Fibroblast of the aortic adventitia (primary cell): ENCODE results near the gene MYH9. TPM values are rescaled to one million over a fixed set of nuclear protein-coding genes. Genes with fewer than 3 reads are reported as not detected.

ENCODE experiments used
- DNase-seq: peaks from one replicate; pipeline ENCODE4 v3.0.0-alpha.2; 2010; ENCODE audit warnings: low read depth
- H3K4me3 ChIP-seq: 2 replicates; pipeline ENCODE4 v1.5.1; 2011; ENCODE audit warnings: low read depth, mild to moderate bottlenecking, control low read depth, low read length, moderate library complexity
- total RNA-seq: library from RNA; depleted of rRNA; stranded (reverse); fragments of >200 nt; gene quantifications from 2 replicates; pipeline ENCODE4 v1.2.3, GENCODE V29; 2012; ENCODE audit warnings: low replicate concordance
- TF ChIP-seq, protein P1 (sequence below): IDR thresholded peaks from 2 replicates; pipeline ENCODE4 v1.5.1; 2011; ENCODE audit warnings: mild to moderate bottlenecking, low read length, control low read depth, inconsistent platforms; ENCODE audit not compliant: insufficient read depth

Gene MYH9
- total RNA-seq, 1 donor = 339 TPM

- no peak for DNase-seq
- H3K4me3 ChIP-seq = no peak overlapping the region
- TF ChIP-seq, protein P1, sequence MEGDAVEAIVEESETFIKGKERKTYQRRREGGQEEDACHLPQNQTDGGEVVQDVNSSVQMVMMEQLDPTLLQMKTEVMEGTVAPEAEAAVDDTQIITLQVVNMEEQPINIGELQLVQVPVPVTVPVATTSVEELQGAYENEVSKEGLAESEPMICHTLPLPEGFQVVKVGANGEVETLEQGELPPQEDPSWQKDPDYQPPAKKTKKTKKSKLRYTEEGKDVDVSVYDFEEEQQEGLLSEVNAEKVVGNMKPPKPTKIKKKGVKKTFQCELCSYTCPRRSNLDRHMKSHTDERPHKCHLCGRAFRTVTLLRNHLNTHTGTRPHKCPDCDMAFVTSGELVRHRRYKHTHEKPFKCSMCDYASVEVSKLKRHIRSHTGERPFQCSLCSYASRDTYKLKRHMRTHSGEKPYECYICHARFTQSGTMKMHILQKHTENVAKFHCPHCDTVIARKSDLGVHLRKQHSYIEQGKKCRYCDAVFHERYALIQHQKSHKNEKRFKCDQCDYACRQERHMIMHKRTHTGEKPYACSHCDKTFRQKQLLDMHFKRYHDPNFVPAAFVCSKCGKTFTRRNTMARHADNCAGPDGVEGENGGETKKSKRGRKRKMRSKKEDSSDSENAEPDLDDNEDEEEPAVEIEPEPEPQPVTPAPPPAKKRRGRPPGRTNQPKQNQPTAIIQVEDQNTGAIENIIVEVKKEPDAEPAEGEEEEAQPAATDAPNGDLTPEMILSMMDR = no peak
Measured at GRCh38 chr22:36305813-36306212, 82.0 kb downstream of the MYH9 start.

GRCh38 chr22:36304429-36304828 lies 83.3 kb downstream of the MYH9 start:
- TF ChIP-seq, protein P1 = no peak
- H3K4me3 ChIP-seq = no peak overlapping the region
- DNase-seq = no peak

DNA sequence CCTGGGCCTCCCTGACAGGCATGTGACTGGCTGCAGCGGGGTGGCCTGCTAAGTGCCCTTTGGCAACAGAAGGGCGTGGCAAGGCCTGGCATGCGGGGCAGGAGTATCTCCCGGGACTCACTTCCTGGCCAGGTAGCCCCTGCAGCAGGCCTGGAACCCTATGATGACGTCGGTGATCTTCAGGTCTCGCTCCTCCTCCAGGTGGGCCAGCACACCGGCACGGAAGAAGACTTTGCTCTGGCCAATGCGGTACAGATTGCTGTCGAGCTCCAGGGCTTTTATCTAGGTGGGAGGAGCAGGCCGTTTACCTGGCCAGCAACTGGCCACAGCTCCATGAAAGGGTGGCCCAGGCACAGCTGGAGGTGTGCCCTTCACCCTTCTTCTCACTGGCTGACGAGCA lies 83.9 kb downstream of the MYH9 start:
- TF ChIP-seq, protein P1 = no peak

GRCh38 chr22:36303115-36303467 lies 84.7 kb downstream of the MYH9 start:
- no peak overlapping the region for H3K4me3 ChIP-seq
- TF ChIP-seq, protein P1 = no peak
- DNase-seq = no peak

More for the DNA sequence above, 83.9 kb downstream of the MYH9 start:
- DNase-seq = no peak
- no peak overlapping the region for H3K4me3 ChIP-seq

DNA sequence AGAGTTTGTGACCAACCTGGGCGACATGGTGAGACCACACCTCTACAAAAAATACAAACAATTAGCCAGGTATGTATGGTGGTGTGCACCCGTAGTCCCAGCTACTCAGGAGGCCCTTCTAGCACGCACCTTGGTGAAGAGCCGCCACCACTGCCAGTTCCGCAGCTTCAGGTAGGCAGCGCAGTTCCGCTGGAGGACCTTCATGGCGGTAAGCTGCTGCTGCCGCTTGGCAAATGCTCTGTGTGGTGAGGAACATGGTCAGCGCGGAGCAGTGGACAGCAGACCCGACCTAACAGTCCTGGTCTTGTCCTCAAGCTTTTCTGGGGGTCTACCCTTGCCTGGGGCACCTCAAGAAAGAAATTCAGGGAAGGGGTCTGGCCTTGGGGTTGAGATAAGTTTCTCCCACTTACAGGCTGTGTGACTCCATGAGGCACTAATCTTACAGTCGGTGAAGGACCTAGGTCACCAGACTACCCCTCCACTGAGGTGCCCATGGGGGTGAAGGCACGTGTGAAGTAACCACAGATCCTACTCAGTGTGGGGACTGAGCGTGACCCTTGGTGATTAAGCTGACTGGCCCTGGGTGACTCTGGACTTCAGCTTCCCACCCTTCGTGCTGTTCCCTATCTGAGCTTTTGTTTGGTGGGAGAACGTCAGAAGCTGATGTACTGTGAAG lies 85.2 kb downstream of the MYH9 start:
- DNase-seq = no peak
- H3K4me3 ChIP-seq = no peak overlapping the region
- TF ChIP-seq, protein P1 = no peak

DNA sequence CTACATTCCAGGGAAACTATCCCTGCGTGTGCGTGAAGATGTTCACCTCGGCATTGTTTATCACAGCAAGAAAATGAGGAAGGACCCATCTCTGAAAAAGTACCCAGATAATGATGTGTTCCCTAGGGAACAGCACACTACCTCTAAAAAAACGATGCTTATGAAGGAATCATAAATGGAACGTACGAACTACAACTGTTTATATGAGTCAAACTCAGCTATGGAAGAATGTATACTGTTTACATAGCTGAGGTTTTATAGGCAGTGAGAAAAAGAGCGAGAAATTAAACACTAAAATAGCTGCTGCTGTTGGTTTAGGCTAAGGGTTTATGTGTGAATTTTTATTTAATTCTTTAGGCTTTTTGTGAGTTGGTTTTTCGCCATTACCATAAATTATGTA lies 85.9 kb downstream of the MYH9 start:
- peak; percentile 15 for DNase-seq
- H3K4me3 ChIP-seq = no peak overlapping the region
- TF ChIP-seq, protein P1 = no peak

GRCh38 chr22:36301384-36301828 lies 86.4 kb downstream of the MYH9 start:
- TF ChIP-seq, protein P1 = peak; percentile 95
- H3K4me3 ChIP-seq = no peak overlapping the region
- DNase-seq = peak; percentile 67
